Amygdala (tissue), 56 donors: ENCODE measurements around the gene CDPF1.

ENCODE experiments used
- DNase-seq, 56 donors: peaks; one replicate each; lab custom pipeline; 2025; lab: John Stamatoyannopoulos, UW

CDPF1 gene

GRCh38 chr22:46195487-46196165 is 54.5 kb downstream of the CDPF1 start:
- no peak for DNase-seq
